Stimulated activated CD4-positive, alpha-beta T cell treated with anti-CD3 and anti-CD28 coated beads, Interleukin-4, amount 100 ng/mL, for 4 hours (primary cell): Measurements from ENCODE around the gene PACSIN1.

ENCODE experiments used
- DNase-seq, 2 experiments: peaks; one replicate each; pipeline ENCODE4 v3.0.0-alpha.2; 2020

The PACSIN1 gene

DNA sequence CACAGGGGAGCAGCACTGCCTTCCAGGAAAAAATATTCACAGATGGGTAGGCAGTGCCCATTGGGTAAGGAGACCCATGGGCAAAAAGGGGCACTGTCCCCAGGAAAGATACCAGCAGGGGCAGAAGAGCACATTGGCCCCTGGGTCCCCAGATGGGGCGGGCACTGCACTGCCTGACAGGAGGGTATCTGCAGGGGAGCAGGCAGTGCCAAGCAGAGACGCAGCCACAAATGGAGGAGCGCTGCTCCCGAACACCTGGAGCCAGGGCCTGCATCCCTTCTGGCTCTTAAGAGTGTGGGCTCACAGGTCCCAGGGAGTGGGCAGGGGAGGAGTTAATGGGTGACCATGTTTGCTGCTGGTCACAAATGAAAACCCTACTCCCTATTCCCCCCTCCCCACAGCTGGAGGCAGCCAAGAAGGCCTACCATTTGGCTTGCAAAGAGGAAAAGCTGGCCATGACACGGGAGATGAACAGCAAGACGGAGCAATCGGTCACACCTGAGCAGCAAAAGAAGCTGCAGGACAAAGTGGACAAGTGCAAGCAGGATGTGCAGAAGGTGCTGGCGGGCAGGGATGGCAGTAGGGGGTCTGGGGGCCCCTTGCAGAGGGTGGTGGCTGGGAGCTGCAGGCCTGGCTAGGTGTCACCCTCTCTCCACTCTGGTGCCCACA lies 63.3 kb downstream of the PACSIN1 start:
- DNase-seq = no peak

DNA sequence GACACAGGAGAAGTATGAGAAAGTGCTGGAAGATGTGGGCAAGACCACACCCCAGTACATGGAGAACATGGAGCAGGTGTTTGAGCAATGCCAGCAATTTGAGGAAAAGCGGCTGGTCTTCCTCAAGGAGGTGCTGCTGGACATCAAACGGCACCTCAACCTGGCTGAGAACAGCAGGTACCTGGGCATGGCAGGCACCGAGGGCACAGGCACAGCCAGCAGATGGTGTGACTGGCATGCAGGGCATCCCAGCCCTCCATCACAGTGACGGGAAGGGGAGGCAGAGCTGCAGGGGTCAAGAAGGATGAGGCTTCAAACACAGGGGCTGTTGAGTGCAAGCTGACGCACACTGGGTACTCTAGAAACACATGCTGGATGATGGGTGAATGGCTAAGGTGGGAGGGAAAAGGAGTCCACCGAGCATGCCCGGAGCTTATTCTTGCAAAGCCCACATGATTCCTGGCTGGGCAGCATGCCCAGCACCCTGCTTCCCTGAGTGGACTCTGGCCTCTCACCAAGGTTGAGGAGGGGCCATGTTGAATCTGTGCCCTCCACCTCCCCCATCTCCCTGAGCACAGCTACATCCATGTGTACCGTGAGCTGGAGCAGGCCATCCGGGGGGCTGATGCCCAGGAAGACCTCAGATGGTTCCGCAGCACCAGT lies 63.9 kb downstream of the PACSIN1 start:
- DNase-seq = no peak

DNA sequence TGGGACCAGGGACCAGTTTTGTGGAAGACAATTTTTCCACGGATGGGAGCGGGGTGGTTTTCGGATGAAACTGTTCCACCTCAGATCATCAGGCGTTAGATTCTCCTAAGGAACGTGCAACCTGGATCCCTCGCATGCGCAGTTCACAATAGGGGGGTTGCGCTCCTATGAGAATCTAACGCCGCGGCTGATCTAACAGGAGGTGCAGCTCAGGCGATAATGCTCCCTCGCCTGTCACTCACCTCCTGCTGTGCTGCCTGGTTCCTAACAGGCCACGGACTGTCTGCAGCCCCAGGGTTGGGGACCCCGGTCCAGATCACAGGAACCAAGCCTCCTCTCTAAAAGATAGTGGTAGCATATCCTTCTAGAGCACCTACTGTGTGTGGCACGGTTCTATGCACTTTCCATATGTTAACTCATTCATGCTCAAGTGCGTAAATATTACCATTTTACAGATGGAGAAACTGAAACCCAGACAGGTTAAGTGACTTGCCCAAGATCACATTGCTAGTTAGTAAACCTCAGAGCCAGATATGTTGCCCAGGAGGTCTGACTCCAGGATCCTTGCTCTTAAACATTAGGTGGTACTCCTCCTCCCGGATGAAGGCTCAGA lies 65.0 kb downstream of the PACSIN1 start:
- no peak for DNase-seq

GRCh38 chr6:34531580-34532201 lies 65.8 kb downstream of the PACSIN1 start:
- DNase-seq = peak in 1 of 2 experiments; percentile 17

DNA sequence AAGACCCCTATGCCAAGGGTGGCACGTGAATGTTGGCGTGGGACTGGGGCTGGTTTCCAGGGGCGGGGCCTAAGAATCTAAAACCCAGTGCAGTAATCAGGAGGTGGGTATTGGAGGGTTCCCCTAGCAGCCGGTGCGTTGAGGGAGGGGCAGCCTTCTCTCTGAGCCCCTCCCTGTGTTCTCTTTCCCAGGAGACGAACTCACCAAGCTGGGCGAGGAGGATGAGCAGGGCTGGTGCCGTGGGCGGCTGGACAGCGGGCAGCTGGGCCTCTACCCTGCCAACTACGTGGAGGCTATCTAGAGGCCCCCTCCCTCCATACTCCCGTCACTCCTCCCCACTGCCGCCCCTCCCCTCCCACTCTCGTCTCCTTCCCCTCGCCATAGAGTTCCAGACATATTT lies 66.4 kb downstream of the PACSIN1 start:
- no peak for DNase-seq

GRCh38 chr6:34534146-34534545 lies 68.3 kb downstream of the PACSIN1 start:
- no peak for DNase-seq

GRCh38 chr6:34534656-34535055 lies 68.8 kb downstream of the PACSIN1 start:
- DNase-seq = no peak

DNA sequence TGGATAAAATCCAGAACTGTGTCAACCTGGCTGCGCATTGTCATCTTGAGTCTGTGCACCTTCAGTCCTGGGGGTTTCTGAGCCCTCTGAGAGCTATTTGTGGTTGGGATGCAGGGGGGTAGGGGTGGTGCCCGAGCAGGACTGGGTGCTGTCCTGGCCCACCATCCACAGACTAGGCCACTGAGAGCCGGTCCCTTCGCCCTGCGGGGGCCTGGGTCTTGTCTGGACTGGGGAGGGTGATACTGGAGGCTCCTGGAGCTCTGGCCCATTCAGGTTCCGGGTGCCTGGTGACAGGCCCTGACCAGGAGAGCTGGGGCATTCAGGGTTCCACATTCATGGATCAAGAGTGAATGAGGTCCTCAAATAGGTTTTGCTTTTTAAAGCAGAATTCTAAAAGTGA lies 69.3 kb downstream of the PACSIN1 start:
- DNase-seq = no peak

- DNase-seq = no peak
These were observed 69.8 kb downstream of the PACSIN1 start for GRCh38 chr6:34535646-34536045.

- no peak for DNase-seq
These were observed 70.5 kb downstream of the PACSIN1 start for GRCh38 chr6:34536251-34536958.

- no peak for DNase-seq
These were observed 71.3 kb downstream of the PACSIN1 start for GRCh38 chr6:34536959-34537848.

DNA sequence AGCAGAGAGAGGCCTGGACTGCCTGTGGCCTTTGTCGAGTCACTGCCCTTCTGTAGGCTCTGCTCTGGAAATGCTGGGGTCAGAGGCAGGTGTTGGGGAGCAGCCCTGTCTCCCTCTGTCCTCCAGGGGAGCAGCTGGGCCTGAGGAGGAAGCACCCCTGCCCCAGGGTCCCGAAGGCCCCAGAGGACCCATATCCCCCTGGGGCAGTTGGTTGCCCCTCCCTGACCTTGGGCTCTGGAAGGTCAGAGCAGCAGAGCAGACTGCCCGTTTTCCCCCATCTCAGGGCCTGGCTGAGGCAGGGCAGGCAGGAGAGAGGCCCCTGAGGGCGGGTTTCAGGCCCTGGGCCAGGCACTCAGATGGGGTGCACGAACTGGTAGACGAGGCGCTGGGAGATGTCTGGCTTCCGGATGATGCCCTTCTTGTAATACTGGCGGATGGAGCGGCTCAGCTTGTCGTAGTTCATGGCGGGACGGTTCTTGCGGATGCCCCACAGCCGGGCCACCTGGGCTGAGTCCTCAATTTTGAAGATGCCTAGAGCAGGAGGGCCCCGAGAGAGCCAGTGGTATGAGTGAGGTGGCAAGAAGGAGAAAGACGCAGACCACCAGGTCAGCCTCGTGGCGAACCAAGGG lies 72.2 kb downstream of the PACSIN1 start:
- DNase-seq = no peak

- DNase-seq = no peak
These were observed 72.7 kb downstream of the PACSIN1 start for GRCh38 chr6:34538581-34538980.

DNA sequence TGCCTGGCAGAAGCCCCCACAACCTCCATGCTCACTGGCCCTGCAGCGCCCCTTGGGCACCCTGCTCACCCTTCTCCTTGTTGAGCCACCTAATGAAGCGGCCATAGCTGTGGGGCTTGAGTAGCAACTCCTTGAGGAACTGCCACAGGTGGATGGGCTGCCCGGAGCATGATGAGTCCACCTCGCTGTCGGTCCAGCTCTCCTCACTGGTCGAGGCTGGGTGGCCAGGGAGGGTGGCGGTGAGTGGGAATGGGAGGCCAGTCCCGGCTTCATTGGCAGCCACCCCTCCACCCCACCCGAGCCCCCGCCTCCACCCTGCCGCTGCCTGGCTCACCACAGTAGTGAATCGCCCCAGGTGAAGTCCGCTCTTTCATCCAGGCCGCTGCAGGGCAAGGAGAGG lies 73.3 kb downstream of the PACSIN1 start:
- DNase-seq = no peak

GRCh38 chr6:34540222-34540621 lies 74.3 kb downstream of the PACSIN1 start:
- DNase-seq = no peak

- DNase-seq = no peak
These were observed 75.0 kb downstream of the PACSIN1 start for GRCh38 chr6:34540841-34541240.

GRCh38 chr6:34543421-34543820 lies 77.5 kb downstream of the PACSIN1 start:
- DNase-seq = no peak

DNA sequence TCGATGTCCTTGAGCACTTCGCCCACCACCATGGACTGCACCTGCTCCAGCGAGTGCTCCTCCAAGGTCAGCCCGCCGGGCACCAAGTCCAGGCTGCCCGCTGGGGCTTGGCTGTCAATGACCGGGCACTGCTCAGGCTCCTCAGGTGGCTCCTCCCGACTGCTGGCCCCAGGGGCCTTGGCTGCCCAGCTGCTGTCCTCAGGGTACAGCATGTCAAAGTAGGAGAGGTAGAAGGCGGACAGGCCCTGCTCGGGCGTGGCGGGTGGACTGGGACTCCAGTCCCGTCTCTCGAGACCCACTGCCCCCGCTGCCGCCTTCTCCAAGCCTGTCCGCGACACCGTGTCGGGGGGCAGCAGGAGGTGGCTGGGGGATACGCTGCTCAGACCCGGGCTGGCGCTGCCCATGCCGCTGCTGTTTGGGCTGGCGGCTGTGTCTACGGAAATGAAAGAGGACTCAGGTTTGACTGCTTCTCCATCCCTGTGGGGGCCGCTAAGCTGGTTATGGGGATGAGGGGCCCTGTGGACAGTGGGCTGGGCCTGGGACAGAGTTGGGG lies 78.3 kb downstream of the PACSIN1 start:
- DNase-seq = no peak

- DNase-seq = no peak
These were observed 79.0 kb downstream of the PACSIN1 start for GRCh38 chr6:34544776-34545471.

- DNase-seq = no peak
These were observed 80.9 kb downstream of the PACSIN1 start for GRCh38 chr6:34546551-34547321.
